HG02571 (cell line): ENCODE data around the gene ZNF638.
"Not testable (repeated sequence)": the region's sequence is repeated elsewhere in the genome, so short reads cannot be mapped to it uniquely, and the experiment has no call there.

Experiments
- ATAC-seq: cut with Tn5 transposase; IDR thresholded peaks from one replicate; pipeline ENCODE4 v1.9.1; 2021; ENCODE audit warnings: mild to moderate bottlenecking, moderate library complexity; ENCODE audit not compliant: unreplicated experiment

Gene ZNF638

DNA sequence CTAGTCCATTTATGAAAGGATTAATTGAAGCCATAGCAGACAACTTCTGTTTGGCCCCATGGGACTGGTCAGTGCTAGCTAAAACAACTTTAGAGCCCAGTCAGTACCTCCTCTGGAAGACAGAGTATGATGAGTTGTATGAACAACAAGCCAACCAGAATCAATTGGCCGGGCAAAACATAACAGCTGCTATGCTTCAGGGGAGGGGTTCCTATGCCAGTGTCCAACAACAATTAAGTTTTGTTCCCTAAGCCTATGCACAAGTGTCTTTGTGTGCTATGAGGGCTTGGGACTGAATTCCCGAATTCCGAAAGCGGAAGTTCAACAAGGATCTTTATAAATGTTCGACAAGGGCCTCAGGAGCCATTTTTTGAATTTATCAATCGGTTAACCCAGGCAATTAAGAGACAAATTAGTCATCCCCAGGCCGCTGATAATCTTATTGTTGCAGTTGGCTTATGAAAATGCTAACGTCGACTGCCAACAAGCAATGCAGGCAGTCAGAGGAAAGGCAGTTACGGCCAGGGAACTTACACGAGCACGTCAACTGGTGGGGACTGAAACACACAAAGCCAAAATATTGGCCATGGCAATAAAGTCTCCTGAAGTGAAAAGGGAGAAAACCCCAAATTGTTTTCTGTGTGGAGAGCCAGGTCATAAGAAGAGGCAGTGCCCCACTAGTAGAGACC lies 57.9 kb downstream of the ZNF638 start:
- no peak for ATAC-seq

DNA sequence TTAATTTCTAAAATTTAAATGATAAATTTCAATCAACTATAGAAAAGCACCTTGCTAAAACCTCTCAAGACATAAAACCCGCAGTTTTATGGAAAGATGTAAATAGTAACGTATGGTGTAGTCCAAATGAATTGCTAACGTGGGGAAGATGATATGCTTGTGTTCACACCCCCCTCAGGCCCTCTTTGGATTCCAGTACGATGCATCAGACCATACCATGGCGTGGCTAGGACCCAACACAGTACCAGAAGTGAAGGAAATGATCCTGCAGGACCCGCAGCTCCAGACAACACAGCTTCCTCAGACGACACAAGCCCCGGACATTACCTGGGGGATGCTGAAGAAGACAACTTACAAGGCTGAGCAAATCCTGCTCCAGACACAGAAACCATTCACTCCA lies 61.6 kb downstream of the ZNF638 start:
- no peak for ATAC-seq

DNA sequence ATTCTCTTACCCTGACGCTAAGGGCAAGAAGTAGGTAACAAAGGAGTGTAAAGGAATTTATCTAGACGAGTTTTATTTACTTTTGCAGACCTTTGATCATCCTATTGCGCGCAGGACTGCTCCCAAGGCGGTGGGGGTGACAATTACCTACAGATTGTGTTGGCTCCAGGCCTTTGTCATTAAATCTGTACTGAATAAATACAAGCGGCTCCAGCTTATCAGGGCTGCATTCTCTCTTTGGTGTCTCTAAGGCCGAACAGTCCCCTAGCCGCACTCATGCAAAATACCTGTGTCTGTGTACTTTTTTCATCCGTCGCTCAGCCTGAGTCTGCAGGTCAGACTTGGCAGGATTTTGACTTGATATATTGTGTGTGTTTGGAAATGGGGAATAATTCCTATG lies 63.9 kb downstream of the ZNF638 start:
- no peak for ATAC-seq

DNA sequence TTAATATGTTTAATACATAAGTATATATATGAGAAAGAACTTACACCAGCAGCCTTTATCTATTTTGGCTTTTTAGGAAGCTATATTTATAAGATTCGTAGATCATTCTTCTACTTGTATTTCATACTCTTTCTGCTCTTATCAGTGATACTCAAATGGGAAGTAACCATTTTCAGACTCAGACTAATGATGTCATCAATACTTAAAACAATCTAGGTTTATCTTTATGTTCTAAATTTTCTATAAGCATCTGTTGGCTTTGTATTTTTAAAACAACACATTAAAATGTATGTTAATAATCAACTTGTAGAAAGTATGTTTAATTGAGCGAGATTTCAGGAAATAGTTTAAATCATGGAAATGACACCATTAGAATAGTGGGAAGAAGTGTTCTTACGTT lies 70.8 kb downstream of the ZNF638 start:
- no peak for ATAC-seq

DNA sequence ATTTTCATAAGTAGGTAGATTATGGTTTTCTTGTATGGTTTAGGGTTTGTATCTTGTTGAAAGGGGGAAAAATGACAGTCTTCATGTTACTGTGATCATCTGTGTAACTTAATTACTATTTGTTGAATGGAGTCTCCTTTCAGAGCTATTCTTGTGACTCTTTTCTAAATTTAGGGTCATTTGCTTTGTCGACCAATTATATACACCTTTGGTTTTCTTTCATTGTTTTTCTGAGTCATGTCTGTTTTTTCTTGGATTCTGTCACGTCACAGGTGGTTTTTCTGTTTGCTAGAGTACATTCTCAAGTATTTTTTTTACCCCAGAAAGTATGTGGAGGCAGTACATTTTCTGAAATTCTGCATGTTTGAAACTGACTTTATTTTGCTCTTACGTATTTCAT lies 78.0 kb downstream of the ZNF638 start:
- no peak for ATAC-seq

DNA sequence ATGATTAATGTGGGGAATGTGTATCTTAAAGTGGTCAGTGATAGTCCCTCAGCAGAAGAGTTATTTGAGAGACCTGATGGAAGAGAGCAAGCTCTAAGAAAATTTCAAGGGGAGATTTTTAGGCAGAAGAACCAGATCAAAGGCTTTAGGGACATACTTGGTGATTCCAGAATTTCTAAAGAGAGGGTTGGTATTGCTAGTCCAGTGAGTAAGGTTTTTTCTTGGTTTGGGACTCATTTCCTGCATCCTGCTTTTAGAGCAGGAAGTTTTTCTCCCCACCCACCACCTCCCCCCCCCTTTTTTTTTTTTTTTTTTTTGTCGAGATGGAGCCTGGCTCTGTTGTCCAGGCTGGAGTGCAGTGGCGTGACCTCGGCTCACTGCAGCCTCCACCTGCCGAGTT lies 79.1 kb downstream of the ZNF638 start:
- ATAC-seq = no peak

DNA sequence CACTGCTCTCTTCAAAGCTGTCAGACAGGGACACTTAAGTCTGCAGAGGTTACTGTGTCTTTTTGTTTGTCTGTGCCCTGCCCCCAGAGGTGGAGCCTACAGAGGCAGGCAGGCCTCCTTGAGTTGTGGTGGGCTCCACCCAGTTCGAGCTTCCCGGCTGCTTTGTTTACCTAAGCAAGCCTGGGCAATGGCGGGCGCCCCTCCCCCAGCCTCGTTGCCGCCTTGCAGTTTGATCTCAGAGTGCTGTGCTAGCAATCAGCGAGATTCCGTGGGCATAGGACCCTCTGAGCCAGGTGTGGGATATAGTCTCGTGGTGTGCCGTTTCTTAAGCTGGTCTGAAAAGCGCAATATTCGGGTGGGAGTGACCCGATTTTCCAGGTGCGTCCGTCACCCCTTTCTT lies 85.3 kb downstream of the ZNF638 start:
- ATAC-seq = not testable (repeated sequence)

DNA sequence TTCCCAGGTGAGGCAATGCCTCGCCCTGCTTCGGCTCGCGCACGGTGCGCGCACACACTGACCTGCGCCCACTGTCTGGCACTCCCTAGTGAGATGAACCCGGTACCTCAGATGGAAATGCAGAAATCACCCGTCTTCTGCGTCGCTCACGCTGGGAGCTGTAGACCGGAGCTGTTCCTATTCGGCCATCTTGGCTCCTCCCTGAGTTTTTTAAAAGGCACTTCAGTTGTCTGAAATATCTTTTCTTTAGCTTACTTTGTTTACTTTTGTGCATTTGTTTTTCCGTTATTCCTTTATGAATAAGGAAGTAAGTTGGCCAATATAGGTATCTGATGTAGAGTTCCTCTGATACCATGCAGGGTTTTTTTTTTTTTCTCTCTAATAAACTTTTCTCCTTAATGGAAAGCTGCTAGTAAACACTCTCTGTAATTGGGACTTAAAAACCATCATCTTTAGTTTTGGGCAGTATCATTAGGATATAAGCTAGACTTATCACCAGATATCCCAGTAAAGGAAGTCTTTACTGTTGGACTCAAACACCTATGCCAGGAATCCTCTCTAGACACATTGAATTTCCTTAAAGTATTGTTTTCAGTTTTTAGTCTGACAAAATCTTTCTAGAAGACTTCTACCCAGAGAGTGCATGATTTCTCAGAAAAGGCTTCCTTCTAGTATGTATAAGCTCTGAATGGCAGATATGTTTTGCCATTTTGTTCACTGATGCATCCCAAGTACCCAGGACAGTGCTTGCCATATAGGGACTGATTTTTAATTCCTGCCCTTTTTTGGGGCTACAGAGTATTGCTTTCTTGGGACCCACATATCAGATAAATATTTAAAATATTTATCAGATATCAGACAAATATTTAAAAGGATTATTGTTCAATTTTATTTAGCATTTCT lies 86.0 kb downstream of the ZNF638 start:
- no peak for ATAC-seq

DNA sequence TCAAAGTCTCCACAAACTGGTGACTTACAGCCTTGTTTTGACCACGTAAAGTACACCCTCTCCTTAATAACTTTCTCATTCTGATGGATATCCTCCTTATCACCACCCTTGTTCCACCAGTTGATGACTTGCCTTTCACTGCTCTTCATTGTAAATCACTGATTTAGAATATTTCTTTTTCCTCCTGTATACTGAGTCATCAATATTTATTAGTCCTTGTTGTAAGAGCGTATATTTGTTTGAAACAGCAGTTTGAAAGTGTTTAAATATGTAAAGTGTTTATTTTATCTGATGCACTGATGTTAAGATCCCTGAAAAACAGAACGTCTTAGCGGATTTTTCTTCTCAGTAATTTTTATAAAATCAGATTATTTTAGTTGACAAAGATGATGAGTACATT lies 87.6 kb downstream of the ZNF638 start:
- no peak for ATAC-seq

DNA sequence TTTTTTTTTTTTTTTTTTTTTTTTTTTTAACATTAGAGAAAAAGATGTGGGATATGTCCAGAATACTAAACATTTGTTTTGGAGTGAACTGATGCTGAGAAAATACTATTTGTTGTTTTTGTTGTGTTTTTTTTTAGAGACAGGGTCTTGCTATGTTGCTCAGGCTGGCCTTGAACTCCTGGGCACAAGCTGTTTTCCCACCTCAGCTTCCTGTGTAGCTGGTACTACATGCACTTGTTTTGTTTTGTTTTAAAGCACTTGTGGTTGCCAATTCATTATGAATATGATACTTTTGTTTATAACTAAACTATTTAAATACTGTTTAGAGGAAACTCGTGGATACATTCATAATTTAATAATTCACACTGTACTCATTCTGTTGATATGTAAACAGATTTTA lies 88.4 kb downstream of the ZNF638 start:
- ATAC-seq = no peak

DNA sequence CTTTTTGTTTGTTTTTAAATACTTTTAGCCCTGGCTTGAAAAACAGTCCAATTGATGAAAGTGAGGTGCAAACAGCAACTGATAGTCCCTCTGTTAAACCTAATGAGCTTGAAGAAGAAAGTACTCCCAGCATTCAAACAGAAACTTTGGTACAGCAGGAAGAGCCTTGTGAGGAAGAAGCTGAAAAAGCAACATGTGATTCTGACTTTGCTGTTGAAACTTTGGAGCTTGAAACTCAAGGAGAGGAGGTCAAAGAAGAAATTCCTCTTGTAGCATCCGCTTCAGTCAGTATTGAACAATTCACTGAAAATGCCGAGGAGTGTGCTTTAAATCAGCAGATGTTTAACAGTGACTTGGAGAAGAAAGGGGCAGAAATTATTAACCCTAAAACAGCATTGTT lies 91.2 kb downstream of the ZNF638 start:
- no peak for ATAC-seq

DNA sequence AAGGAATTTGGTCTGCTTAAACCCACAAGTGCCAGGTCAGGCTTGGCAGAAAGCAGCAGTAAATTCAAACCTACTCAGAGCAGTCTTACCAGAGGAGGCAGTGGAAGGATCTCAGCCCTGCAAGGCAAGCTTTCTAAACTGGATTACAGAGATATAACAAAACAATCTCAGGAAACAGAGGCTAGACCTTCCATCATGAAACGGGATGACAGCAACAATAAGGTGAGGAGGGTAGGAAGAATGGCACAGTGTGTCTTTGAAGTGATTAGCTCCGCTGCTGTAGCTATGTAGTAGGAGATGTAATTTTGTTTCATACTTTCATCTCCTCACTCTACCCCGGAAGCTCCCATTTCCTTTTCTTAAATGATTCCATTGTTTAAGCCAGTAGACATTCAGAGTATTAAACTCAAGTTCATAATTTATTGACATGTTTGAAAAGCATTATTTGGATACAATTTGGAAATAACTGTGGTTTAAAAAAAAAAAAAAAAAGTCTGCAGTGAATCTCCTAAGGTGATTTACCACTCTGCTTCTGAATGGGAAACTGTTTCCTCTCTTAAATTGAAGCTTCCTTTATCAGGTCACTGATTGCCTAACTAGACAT lies 92.3 kb downstream of the ZNF638 start:
- ATAC-seq = no peak

DNA sequence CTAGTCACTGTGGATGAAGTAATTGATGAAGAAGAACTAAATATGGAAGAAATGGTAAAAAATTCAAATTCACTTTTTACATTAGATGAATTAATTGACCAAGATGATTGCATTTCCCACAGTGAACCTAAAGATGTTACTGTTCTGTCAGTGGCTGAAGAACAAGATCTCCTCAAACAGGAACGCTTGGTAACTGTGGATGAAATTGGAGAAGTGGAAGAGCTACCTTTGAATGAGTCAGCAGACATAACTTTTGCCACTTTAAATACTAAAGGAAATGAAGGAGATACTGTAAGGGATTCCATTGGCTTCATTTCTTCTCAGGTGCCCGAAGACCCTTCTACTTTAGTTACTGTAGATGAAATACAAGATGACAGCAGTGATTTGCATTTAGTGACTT lies 95.1 kb downstream of the ZNF638 start:
- ATAC-seq = no peak

DNA sequence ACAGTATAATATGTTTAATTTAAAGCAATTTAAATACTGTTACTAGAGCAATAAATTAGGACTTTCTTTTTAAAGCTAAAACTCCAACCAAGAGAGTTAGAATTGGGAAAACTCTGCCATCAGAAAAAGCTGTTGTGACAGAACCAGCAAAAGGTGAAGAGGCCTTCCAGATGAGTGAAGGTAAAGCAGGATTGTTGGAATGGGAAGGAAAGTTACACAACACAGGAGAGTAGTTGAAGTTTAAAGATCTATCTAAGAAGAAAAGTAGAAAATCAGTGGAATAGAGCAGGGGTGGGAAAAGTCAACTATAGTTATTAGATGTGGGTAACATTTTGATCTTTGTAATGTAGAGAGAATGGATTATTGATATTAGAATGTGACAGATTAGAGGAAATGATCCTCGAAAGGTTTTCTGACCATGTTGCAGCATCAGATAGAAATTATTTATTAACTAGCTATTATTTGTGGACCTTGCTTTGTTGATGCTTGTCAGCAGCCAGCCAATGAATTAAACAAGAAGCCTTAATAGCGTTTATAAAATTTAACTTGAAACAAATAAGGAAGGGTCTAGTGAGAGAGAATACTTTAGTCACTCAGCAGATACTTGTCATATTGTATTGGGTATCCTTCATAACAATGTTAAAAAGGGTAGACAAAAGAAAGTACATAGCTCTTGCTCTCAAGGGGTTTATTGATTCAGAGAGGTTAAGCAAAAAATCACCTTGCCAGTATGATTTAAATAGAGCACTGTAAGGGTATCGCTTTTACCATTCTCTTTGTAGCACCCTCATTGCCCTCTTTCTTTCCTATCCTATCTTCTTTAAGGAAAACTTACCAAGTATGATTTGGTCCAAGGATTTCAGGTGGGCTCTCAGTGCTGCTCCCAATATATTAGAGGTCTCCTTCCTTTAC lies 97.1 kb downstream of the ZNF638 start:
- ATAC-seq = no peak

DNA sequence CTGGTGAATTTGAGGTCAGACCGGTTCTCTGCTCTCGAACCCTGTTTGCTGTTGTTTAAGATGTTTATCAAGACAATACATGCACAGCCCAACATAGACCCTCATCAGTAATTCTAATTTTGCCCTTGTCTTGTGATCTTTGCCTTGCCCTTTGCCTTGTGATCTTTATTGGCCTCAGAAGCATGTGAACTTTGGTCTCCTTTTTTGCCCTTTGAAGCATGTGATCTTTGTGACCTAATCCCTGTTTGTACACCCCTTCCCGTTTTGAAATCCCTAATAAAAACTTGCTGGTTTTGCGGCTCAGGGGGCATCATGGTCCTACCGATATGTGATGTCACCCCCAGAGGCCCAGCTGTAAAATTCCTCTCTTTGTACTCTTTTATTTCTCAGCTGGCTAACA lies 113.6 kb downstream of the ZNF638 start:
- ATAC-seq = not testable (repeated sequence)

DNA sequence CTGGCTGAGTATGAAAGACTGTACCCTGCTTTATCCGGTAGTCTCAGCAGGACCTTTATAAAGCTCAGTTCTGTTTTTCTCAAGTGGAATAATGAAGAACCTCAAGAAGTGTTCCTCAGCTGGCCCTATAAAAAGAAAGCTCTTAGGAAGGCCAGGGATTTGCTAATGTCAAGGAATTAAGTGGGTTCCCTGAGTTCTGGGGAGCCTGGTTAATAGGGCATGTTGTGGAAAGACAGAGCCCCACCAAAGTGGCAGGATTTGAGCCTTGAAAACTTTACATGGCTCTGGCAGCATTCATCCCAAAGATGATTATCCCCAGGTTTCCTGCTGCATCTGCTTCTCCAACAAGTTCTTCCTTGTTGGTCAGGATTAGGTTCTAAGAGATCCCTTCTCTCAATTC lies 114.9 kb downstream of the ZNF638 start:
- ATAC-seq = no peak

DNA sequence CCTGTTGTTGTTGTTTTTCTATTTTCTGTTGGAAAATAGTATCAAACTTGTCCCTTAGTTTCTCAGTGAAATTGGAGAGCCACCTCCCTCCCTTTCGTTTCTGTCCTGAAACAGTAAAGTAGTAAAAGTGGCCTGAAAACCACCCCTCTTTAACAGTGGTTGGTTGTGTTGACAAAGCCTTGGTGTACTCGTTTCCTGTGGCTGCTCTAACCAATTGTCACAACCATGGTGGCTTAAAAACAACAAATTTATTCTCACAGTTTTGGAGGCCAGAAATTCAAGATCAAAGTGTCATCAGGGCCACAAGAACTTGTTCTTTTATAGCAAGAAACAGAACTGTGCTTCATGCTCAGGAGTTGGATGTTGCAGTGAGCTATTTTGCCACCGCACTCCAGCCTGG lies 117.8 kb downstream of the ZNF638 start:
- ATAC-seq = no peak

DNA sequence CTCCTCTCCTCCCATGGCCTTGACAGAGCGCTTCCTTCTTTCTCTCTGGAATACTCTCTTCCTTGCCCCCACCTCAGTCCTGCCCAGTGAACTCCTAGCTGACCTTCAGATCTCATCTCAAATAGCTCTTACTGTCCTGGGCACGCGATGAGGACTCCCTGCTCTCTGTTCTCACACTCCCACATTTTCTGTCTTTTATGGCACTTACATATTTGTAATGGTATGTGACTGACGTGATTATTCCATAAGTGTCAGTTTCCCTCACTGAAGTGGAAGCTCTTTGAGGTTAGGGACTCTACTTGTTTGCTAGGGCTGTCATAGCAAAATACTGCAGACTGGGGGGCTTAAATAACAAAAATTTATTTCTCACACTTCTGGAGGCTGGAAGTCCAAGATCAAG lies 120.1 kb downstream of the ZNF638 start:
- no peak for ATAC-seq

DNA sequence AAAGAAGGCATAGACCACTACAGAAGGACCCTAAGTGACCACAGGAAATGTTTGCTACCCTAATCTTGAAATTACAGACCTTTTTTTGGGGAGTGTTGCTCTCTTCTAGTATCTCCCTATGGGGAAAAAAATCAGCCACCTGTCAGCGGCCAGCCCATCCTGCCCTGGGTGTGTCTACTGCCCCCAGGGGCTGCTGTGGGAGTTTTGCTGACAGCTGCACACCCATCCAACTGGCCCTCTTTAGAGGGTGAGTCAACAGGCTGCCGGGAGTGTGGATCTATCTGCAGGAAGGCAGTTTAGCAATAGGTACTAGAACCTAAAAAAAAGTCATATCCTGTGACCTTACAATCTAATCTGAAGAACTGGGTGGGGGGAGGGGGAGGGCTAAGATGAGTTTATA lies 121.0 kb downstream of the ZNF638 start:
- no peak for ATAC-seq

DNA sequence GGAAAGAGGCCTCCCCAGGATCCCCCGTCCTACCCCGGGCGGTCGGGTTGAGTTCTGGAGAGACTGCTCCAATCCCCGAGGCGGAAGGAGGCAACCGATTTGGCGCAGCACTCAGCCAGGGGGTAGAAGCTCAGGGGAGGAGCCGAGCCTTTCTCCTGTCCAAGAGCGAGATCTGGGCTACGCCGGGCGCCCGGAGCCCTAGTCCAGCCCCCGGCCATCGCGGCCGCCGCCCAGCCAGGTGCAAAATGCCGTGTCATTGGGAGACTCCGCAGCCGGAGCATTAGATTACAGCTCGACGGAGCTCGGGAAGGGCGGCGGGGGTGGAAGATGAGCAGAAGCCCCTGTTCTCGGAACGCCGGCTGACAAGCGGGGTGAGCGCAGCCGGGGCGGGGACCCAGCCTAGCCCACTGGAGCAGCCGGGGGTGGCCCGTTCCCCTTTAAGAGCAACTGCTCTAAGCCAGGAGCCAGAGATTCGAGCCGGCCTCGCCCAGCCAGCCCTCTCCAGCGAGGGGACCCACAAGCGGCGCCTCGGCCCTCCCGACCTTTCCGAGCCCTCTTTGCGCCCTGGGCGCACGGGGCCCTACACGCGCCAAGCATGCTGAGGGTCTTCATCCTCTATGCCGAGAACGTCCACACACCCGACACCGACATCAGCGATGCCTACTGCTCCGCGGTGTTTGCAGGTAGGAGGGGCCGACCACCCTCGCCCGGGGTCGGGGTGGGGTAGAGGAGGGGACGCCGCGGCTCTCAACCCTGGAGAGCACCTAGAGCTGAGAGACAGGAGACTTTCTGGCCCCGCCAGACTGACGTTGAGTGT lies 122.0 kb downstream of the ZNF638 start, which contains the start of gene DYSF:
Gene DYSF (plus strand): TSS at position 158 of the 817 bp plus-strand sequence.
- no peak for ATAC-seq
